Measurements from ENCODE around the gene COL6A2. TPM values are rescaled to one million over a fixed set of nuclear protein-coding genes. Genes with fewer than 3 reads are reported as not detected.
A peak's percentile ranks its signal among the peaks of the same experiment; 100 is the strongest.

COL6A2 gene
- total RNA-seq, 1 donor from 2014 or later = 120 TPM

- Histone ChIP-seq H3K9ac (ENCODE audit: low read length) (no peak overlapping the region), H3K9me3 (ENCODE audit: insufficient read depth, low read depth, low read length) (no peaks in the 10 kb centered on the region), H3K4me1 (ENCODE audit: insufficient read depth, low read length) (no peaks in the 10 kb centered on the region), H3K27me3 (ENCODE audit: insufficient read depth, low read length) (peaks cover 8% of the 10 kb centered on the region), H4K20me1 (ENCODE audit: insufficient read depth, low read length) (no peaks in the 10 kb centered on the region), H3K4me2 (ENCODE audit: low read length) (peak overlapping the region; percentile 30), H3K27ac (ENCODE audit: low read depth, low read length) (no peak overlapping the region), H3K79me2 (ENCODE audit: insufficient read depth, low read length) (no peaks in the 10 kb centered on the region), H3K36me3 (ENCODE audit: insufficient read depth, low read length) (no peaks in the 10 kb centered on the region), H3K4me3 (ENCODE audit: insufficient read depth, low read depth, low read length) (no peak overlapping the region), H2AFZ (ENCODE audit: low read depth, low read length) (no peak overlapping the region)
- DNase-seq (ENCODE audit: low read depth) (no peak), FAIRE-seq (no peak)
- TF ChIP-seq CTCF (IDR thresholded peaks at IDR 0.05; ENCODE audit: insufficient read depth, low read depth, low read length) = no peak
- TF ChIP-seq EZH2 (IDR thresholded peaks at IDR 0.05; ENCODE audit: insufficient read depth, low read length) = no peak
- peaks cover 5% of the 10 kb centered on the region for H3K9me3 Mint-ChIP-seq (ENCODE audit: unreplicated experiment)
- no peak overlapping the region for H3K27ac Mint-ChIP-seq (ENCODE audit: unreplicated experiment)
- H3K4me1 Mint-ChIP-seq (ENCODE audit: low read depth, unreplicated experiment) = no peaks in the 10 kb centered on the region
- H3K4me3 Mint-ChIP-seq (ENCODE audit: unreplicated experiment) = no peak overlapping the region
- H3K36me3 Mint-ChIP-seq (ENCODE audit: low read depth, unreplicated experiment) = peaks cover 13% of the 10 kb centered on the region
- H3K27me3 Mint-ChIP-seq (ENCODE audit: low read depth, unreplicated experiment) = no peaks in the 10 kb centered on the region
Observed at GRCh38 chr21:46160907-46161632, 63.2 kb downstream of the COL6A2 start.

GRCh38 chr21:46161633-46162592, 64.0 kb downstream of the COL6A2 start:
- Mint-ChIP-seq H3K27me3 (ENCODE audit: low read depth, unreplicated experiment) (no peaks in the 10 kb centered on the region), H3K9me3 (ENCODE audit: unreplicated experiment) (peaks cover 4% of the 10 kb centered on the region), H3K36me3 (ENCODE audit: low read depth, unreplicated experiment) (peaks cover 9% of the 10 kb centered on the region), H3K27ac (ENCODE audit: unreplicated experiment) (no peak overlapping the region), H3K4me1 (ENCODE audit: low read depth, unreplicated experiment) (no peaks in the 10 kb centered on the region), H3K4me3 (ENCODE audit: unreplicated experiment) (no peak overlapping the region)
- Histone ChIP-seq H3K9me3 (ENCODE audit: insufficient read depth, low read depth, low read length) (no peaks in the 10 kb centered on the region), H2AFZ (ENCODE audit: low read depth, low read length) (no peak overlapping the region), H3K4me3 (ENCODE audit: insufficient read depth, low read depth, low read length) (no peak overlapping the region), H3K79me2 (ENCODE audit: insufficient read depth, low read length) (no peaks in the 10 kb centered on the region), H3K27ac (ENCODE audit: low read depth, low read length) (no peak overlapping the region), H3K4me1 (ENCODE audit: insufficient read depth, low read length) (no peaks in the 10 kb centered on the region), H3K36me3 (ENCODE audit: insufficient read depth, low read length) (no peaks in the 10 kb centered on the region), H3K27me3 (ENCODE audit: insufficient read depth, low read length) (peaks cover 8% of the 10 kb centered on the region), H3K9ac (ENCODE audit: low read length) (no peak overlapping the region), H3K4me2 (ENCODE audit: low read length) (peak overlapping the region; percentile 30), H4K20me1 (ENCODE audit: insufficient read depth, low read length) (no peaks in the 10 kb centered on the region)
- no peak for DNase-seq (ENCODE audit: low read depth)
- TF ChIP-seq CTCF (IDR thresholded peaks at IDR 0.05; ENCODE audit: insufficient read depth, low read depth, low read length) (no peak), EZH2 (IDR thresholded peaks at IDR 0.05; ENCODE audit: insufficient read depth, low read length) (peak; percentile 87)
- FAIRE-seq = no peak

All from astrocyte (in vitro differentiated cells and primary cell).